Stimulated activated CD4-positive, alpha-beta T cell treated with anti-CD3 and anti-CD28 coated beads, Interleukin-12 subunit alpha, Interleukin-12 subunit beta, amount 100 ng/mL, for 24 hours (primary cell): ENCODE results near the gene IL1RAPL1.

Source experiments
- DNase-seq, 2 experiments: peaks; one replicate each; pipeline ENCODE4 v3.0.0-alpha.2; 2020; ENCODE audit warnings: low read depth in 2 of 2

The IL1RAPL1 gene

GRCh38 chrX:29643181-29643580 is 1055.9 kb downstream of the IL1RAPL1 start:
- no peak for DNase-seq

GRCh38 chrX:29648161-29648560 is 1060.9 kb downstream of the IL1RAPL1 start:
- no peak for DNase-seq

GRCh38 chrX:29652484-29652883 is 1065.2 kb downstream of the IL1RAPL1 start:
- DNase-seq, result no peak

GRCh38 chrX:29653721-29654120 is 1066.5 kb downstream of the IL1RAPL1 start:
- DNase-seq, result no peak

- no peak for DNase-seq
These were observed 1072.7 kb downstream of the IL1RAPL1 start for GRCh38 chrX:29659911-29660310.

- DNase-seq, result no peak
These were observed 1074.0 kb downstream of the IL1RAPL1 start for GRCh38 chrX:29661290-29661689.

GRCh38 chrX:29662101-29662500 is 1074.9 kb downstream of the IL1RAPL1 start:
- DNase-seq, result no peak

GRCh38 chrX:29662759-29663503 is 1075.7 kb downstream of the IL1RAPL1 start:
- DNase-seq, result no peak

- DNase-seq, result no peak
These were observed 1078.3 kb downstream of the IL1RAPL1 start for GRCh38 chrX:29665532-29665931.

- no peak for DNase-seq
These were observed 1079.1 kb downstream of the IL1RAPL1 start for GRCh38 chrX:29666366-29666765.

- DNase-seq, result no peak
These were observed 1084.2 kb downstream of the IL1RAPL1 start for GRCh38 chrX:29671421-29671820.

GRCh38 chrX:29687687-29688086 is 1100.4 kb downstream of the IL1RAPL1 start:
- DNase-seq, result no peak

GRCh38 chrX:29690061-29690460 is 1102.8 kb downstream of the IL1RAPL1 start:
- DNase-seq, result no peak

GRCh38 chrX:29691044-29691443 is 1103.8 kb downstream of the IL1RAPL1 start:
- DNase-seq, result no peak

- no peak for DNase-seq
These were observed 1106.7 kb downstream of the IL1RAPL1 start for GRCh38 chrX:29693912-29694311.

- no peak for DNase-seq
These were observed 1112.0 kb downstream of the IL1RAPL1 start for GRCh38 chrX:29699239-29699638.

GRCh38 chrX:29707088-29707487 is 1119.8 kb downstream of the IL1RAPL1 start:
- no peak for DNase-seq

- no peak for DNase-seq
These were observed 1133.9 kb downstream of the IL1RAPL1 start for GRCh38 chrX:29721152-29721551.

- DNase-seq, result no peak
These were observed 1137.1 kb downstream of the IL1RAPL1 start for GRCh38 chrX:29724316-29724715.

GRCh38 chrX:29726811-29727210 is 1139.6 kb downstream of the IL1RAPL1 start:
- DNase-seq, result no peak

- no peak for DNase-seq
These were observed 1141.4 kb downstream of the IL1RAPL1 start for GRCh38 chrX:29728639-29729038.

- no peak for DNase-seq
These were observed 1157.7 kb downstream of the IL1RAPL1 start for GRCh38 chrX:29744966-29745365.

GRCh38 chrX:29746326-29746725 is 1159.1 kb downstream of the IL1RAPL1 start:
- no peak for DNase-seq

- DNase-seq, result no peak
These were observed 1174.8 kb downstream of the IL1RAPL1 start for GRCh38 chrX:29762006-29762405.
